ENCODE measurements around the gene FZD10. TPM values are rescaled to one million over a fixed set of nuclear protein-coding genes. Genes with fewer than 3 reads are reported as not detected.

FZD10 gene
- total RNA-seq, 1 experiment from 2014 or later = not detected

GRCh38 chr12:130154276-130155070, 7.8 kb upstream of the FZD10 start (continued):
- TF ChIP-seq EGR1 (IDR thresholded peaks at IDR 0.05; ENCODE audit: low read depth) (no peak), POLR2AphosphoS5 (IDR thresholded peaks at IDR 0.05; ENCODE audit: low read depth, low read length) (no peak), SRF (IDR thresholded peaks at IDR 0.05; ENCODE audit: low read depth) (no peak), EZH2phosphoT487 (IDR thresholded peaks at IDR 0.05; ENCODE audit: borderline replicate concordance) (no peak)

DNA sequence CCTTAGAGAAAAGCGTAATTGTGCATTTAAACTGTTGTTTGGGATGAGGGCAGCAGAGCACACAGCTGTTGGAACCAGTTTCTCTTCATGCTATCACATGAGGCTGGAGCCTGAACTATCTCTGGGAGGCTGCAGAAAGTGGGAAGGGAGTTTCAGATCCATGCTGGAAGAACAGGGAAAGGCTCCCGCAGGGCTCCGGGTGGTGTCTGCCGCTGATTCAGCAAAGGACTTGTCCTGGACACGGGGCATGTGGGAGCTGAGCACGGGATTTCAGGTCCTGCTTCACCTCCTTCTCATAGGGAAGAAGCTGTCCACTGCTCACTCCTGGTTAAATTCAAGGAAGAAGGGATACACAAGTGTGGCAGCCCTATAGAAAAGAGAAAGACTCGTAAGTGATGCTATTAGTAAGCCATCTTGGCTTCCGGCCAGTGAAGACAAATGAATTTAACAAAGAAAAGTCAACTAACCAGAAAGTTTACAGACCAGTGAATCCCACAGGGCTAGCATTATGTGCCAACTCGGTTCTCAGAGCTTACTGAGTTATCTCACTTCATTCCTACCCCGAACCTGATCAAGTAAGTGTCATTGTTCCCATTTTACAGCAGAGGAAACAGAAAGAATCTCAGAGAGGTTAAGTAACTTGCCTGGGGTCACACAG, 6.7 kb upstream of the FZD10 start:
- ChIA-PET POLR2A (no interaction called here), RAD21 (ENCODE audit: low non-redundant PET in 1 of 2, low total read pairs in 2 of 2, uncharacterized antibody in 2 of 2, unreplicated experiment in 2 of 2) (no interaction called here), CTCF (no interaction called here)
- intact Hi-C loops (cut with micrococcal nuclease) = no loop called here
- TF ChIP-seq ELF1 (IDR thresholded peaks at IDR 0.05; ENCODE audit: borderline replicate concordance, low read depth) = no peak
- H3K9ac ChIP-seq (ENCODE audit: low read length) = no peak overlapping the region
- no peaks in the 10 kb centered on the region for H4K20me1 ChIP-seq (ENCODE audit: insufficient read depth)
- H3K79me2 ChIP-seq (ENCODE audit: insufficient read depth, low read length) = no peaks in the 10 kb centered on the region
- no peaks in the 10 kb centered on the region for H3K9me2 ChIP-seq (ENCODE audit: insufficient read depth)
- peaks cover 0 to 6% of the 10 kb centered on the region in 2 experiments; a peak in 2 of 4 replicates for H3K9me3 ChIP-seq (ENCODE audit: control insufficient read depth in 1 of 2, insufficient read depth in 1 of 2, low read depth in 1 of 2, low read length in 2 of 2)
- no peak overlapping the region for H3K4me2 ChIP-seq (ENCODE audit: low read length)
- no peak overlapping the region for H2AFZ ChIP-seq (ENCODE audit: low read depth, low read length, poor library complexity, severe bottlenecking)
- ATAC-seq (no peak), DNase-seq (ENCODE audit: low read depth, low spot score) (no peak)
- H3K27ac ChIP-seq (ENCODE audit: low read depth, low read length) = no peak overlapping the region
- H3K4me1 ChIP-seq (ENCODE audit: control insufficient read depth in 1 of 2, insufficient read depth in 2 of 2, low read length in 2 of 2) = no peaks in the 10 kb centered on the region
- H3K4me3 ChIP-seq (replicated peaks in 1 of 2; ENCODE audit: low read depth in 1 of 2, low read length in 2 of 2) = no peak overlapping the region
- H3K36me3 ChIP-seq (ENCODE audit: control insufficient read depth in 1 of 2, insufficient read depth in 2 of 2, low read length in 2 of 2) = no peaks in the 10 kb centered on the region
- no TSS peak for BruUV-seq (replicated peaks)
- no peaks in the 10 kb centered on the region for H3K27me3 ChIP-seq (ENCODE audit: insufficient read depth, low read length)

- Histone ChIP-seq H3K4me2 (ENCODE audit: low read length) (no peak overlapping the region), H3K27ac (ENCODE audit: low read depth, low read length) (no peak overlapping the region), H4K20me1 (ENCODE audit: insufficient read depth) (no peaks in the 10 kb centered on the region), H2AFZ (ENCODE audit: low read depth, low read length, poor library complexity, severe bottlenecking) (no peak overlapping the region), H3K27me3 (ENCODE audit: insufficient read depth, low read length) (no peaks in the 10 kb centered on the region), H3K9me3 (ENCODE audit: control insufficient read depth in 1 of 2, insufficient read depth in 1 of 2, low read depth in 1 of 2, low read length in 2 of 2) (peaks cover 0 to 6% of the 10 kb centered on the region in 2 experiments; a peak in 2 of 4 replicates), H3K9me2 (ENCODE audit: insufficient read depth) (no peaks in the 10 kb centered on the region), H3K4me1 (ENCODE audit: control insufficient read depth in 1 of 2, insufficient read depth in 2 of 2, low read length in 2 of 2) (no peaks in the 10 kb centered on the region), H3K36me3 (ENCODE audit: control insufficient read depth in 1 of 2, insufficient read depth in 2 of 2, low read length in 2 of 2) (no peaks in the 10 kb centered on the region), H3K9ac (ENCODE audit: low read length) (no peak overlapping the region), H3K4me3 (replicated peaks in 1 of 2; ENCODE audit: low read depth in 1 of 2, low read length in 2 of 2) (no peak overlapping the region), H3K79me2 (ENCODE audit: insufficient read depth, low read length) (no peaks in the 10 kb centered on the region)
- intact Hi-C loops (cut with micrococcal nuclease) = no loop called here
- BruUV-seq (replicated peaks) = no TSS peak
- no peak for ATAC-seq
- no peak for DNase-seq (ENCODE audit: low read depth, low spot score)
- ChIA-PET CTCF (no interaction called here), POLR2A (no interaction called here), RAD21 (ENCODE audit: low non-redundant PET in 1 of 2, low total read pairs in 2 of 2, uncharacterized antibody in 2 of 2, unreplicated experiment in 2 of 2) (no interaction called here)
- TF ChIP-seq EGR1 (IDR thresholded peaks at IDR 0.05; ENCODE audit: low read depth) (no peak), JUND (IDR thresholded peaks at IDR 0.05) (no peak), ATF3 (IDR thresholded peaks at IDR 0.05) (no peak), ZFX (IDR thresholded peaks at IDR 0.05) (no peak), CEBPB (IDR thresholded peaks at IDR 0.05; ENCODE audit: low read depth) (no peak), POLR2AphosphoS5 (IDR thresholded peaks at IDR 0.05; ENCODE audit: low read depth, low read length) (no peak), REST (IDR thresholded peaks at IDR 0.05; ENCODE audit: low read depth) (no peak), ZNF274 (IDR thresholded peaks at IDR 0.05; ENCODE audit: low read depth, low read length) (no peak), SIN3A (IDR thresholded peaks at IDR 0.05; ENCODE audit: low read depth) (no peak), CBX3 (IDR thresholded peaks at IDR 0.05; ENCODE audit: low read depth) (no peak), SRF (IDR thresholded peaks at IDR 0.05; ENCODE audit: low read depth) (no peak), TCF7L2 (IDR thresholded peaks at IDR 0.05; ENCODE audit: borderline replicate concordance, extremely low read depth, insufficient read depth, insufficient read length) (no peak)
Measured at GRCh38 chr12:130156652-130157275, 5.5 kb upstream of the FZD10 start.

Measured in HCT116 (cell line).